Left cardiac atrium (tissue), 4 donors: ENCODE measurements around the gene CEP57L1. TPM values are rescaled to one million over a fixed set of nuclear protein-coding genes. Genes with fewer than 3 reads are reported as not detected.
"Not testable (repeated sequence)": the region's sequence is repeated elsewhere in the genome, so short reads cannot be mapped to it uniquely, and the experiment has no call there.

ENCODE experiments used
- ATAC-seq, 2 donors: fragments of 200-7000 bp; cut with Tn5 transposase; one replicate each; pipeline ENCODE4 v1.9.1; 2020; ENCODE audit warnings: mild to moderate bottlenecking in 2 of 2, moderate library complexity in 2 of 2
- DNase-seq: peaks from one replicate; pipeline ENCODE4 v3.0.0-alpha.2; 2020
- intact Hi-C, 2 donors: fragments of 100-400 bp; cut with DNase I; formaldehyde crosslinking; loops; one replicate each; pipeline versions ENCODE4 v1.14.1 to v1.15.1; 2022 to 2023
- total RNA-seq, 2 donors: library from RNA; stranded (reverse); fragmentation: NEBNext Ultra II Directional; extraction: Animal tissue kit (Norgen Biotek cat#: 25700); gene quantifications; one replicate each; pipeline ENCODE4 v1.2.1, GENCODE V29; 2021
- donor health status: DM: no; HTN: yes; CAD: no.
- donor health status: DM: no; HTN: yes; CAD: no; lungs with severe emphysema.
- donor health status: DM: yes; HTN: yes; CAD: no.
- donor health status: Dilated cardiomyopathy.

Gene CEP57L1
- total RNA-seq, 2 donors from 2014 or later: 7.6 to 10.2 TPM

DNA sequence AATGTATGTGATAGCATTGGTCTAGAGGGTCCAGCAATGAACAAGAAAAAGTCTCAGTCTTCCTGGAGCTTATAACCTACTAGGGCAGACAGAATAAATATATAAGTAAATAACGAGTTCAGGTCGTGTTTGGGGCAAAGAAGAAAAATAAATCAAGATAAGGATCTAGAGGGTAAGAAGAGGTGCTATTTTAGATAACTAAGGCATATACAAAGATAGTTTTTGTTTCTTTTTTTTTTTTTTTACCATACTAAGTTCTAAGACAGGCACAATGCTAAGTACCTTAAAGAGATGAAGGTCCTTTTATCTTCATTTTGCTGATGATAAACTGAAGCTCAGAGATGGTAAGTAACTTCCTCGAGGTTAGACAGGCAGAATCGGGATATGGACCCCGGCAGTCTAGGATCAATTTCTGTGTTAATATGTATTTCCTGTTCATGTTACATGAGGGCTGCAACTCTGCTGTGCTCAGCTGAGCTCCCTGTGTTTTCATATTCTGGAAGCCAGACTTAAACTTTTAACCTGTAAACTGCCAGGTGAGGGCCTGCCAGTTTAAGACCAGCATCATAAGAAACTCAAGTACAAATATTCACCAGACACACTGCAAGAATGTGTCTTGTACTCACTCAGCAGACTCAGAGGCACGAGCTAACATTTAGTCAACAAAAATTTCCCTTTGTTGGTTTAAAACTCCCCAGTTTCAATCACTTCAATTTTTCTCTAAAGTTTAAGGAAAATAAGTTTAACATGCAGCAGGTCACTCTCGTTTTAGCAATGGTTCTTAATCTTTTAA, 24.0 kb upstream of the CEP57L1 start:
- ATAC-seq (no peak), DNase-seq (no peak)
- intact Hi-C loops: loop anchor here in 1 of 2 donors (5.0 to 10.0 kb wide), 3 partner anchors 67 to 234 kb away; no protein-coding TSS in a partner anchor

DNA sequence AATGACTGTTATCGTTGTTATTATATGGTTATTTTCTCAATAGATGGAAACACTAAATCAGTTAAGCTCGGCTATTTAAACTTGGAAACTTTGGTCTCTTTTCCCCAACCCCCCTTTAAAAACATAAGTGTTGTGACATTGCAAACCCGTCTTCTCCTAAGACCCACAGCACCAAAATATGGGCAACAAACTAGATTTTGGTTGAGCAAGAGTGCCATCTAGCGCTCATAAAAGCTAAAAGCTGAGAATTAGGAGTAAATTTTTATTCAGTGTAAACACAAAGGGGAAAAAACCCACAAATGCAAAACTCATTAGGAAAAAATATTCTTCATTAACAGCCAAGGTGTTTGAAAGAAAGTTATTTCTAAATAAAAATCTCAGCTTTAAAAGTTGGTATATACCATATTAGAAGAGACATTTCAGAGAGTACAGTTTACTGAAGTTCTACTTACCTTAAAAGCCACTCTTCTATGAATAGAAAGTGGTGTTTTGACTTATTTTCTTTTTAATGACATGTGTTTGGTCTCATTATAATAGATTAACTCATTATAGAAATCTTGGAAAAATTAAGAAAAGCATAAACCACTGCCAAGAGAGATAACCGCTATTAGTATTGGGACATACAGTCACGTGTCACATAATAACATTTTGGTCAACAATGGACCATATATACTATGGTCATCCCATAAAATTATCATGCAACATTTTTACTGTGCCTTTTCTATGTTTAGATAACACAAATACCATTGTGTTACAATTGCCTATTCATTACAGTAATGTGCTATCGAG, 21.8 kb upstream of the CEP57L1 start:
- ATAC-seq (peak; percentile 62 to 71), DNase-seq (no peak)
- intact Hi-C loops: loop anchor here in 1 of 2 donors (2.0 to 10.0 kb wide), 4 partner anchors 69 to 531 kb away; no protein-coding TSS in a partner anchor

DNA sequence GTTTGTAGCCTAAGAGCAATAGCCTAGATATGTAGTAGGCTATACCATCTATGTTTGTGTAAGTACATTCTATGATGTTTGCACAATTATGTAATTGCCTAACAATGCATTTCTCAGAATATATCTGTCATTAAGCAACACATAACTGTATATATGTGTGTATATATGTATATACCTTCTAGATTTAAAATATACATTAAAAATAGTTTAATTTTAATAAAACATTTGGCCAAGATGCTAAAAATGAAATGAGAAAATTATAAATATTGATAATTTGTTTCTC, 21.2 kb upstream of the CEP57L1 start:
- ATAC-seq (no peak), DNase-seq (no peak)
- intact Hi-C loops: loop anchor here in 1 of 2 donors (5.0 to 10.0 kb wide), 3 partner anchors 69 to 237 kb away; no protein-coding TSS in a partner anchor

DNA sequence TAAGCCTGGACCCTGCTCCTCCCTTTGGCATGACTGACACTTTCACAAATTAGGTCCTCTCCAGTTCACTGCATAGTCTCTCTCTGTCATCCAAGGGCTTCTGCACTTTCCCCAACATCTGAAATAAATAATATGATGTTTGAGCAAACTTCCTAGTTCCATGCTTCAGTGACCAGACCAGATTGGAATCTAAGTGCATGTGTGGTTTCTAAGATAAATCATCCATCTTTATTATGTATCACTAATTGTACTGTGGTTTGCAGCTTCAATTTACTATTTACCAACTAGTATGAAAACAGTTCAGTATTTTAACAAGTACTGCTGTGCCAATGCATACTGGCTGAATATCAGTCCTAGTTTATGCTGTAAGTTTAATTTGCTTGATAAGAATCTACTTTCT, 19.4 kb upstream of the CEP57L1 start:
- ATAC-seq (no peak), DNase-seq (no peak)
- intact Hi-C loops: loop anchor here in 1 of 2 donors (10.0 kb wide), 2 partner anchors 71 to 181 kb away; no protein-coding TSS in a partner anchor

DNA sequence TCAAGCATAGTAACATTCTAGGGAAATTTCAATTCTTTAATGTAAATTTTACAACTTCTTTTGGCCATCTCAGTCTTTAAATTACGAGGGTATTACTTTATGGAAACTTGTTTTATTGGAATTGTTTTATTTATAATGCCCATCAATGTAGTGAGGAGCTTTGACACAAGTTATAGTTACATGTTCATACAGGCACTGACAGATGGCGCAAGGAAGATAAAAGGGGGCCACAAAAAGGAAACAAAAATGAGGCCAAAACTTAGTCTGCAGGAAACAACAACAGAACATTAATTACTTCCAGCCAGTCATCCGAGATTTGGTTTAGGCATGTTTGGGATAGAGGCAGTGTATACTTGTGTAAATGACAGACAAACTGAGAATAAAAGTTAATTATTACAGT, 18.9 kb upstream of the CEP57L1 start:
- intact Hi-C loops: loop anchor here in 1 of 2 donors (10.0 kb wide), 2 partner anchors 72 to 182 kb away; no protein-coding TSS in a partner anchor
- ATAC-seq: no peak
- no peak for DNase-seq

DNA sequence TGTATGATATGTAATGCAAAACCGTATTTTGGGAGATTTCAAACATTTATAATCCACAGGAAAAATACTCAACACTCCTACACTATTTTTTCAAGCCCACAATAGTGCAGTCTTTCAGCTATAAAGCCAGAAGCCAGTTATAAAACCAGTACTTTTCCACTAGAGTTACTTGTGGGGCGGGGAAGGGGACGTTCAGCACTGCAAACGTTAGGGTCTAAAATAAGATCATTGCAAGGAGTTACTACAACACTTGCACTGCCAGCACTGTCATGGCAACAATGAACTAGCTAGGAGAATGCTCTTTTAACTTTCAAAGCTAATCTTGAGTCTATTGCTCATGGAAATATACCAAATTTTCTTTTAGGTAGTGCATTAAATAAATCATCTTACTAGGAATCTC, 15.3 kb upstream of the CEP57L1 start:
- peak; percentile 91 to 92 for ATAC-seq
- DNase-seq: peak; percentile 55
- intact Hi-C loops: loop anchor here in 1 of 2 donors (5.0 to 10.0 kb wide), 3 partner anchors 75 to 523 kb away; no protein-coding TSS in a partner anchor

DNA sequence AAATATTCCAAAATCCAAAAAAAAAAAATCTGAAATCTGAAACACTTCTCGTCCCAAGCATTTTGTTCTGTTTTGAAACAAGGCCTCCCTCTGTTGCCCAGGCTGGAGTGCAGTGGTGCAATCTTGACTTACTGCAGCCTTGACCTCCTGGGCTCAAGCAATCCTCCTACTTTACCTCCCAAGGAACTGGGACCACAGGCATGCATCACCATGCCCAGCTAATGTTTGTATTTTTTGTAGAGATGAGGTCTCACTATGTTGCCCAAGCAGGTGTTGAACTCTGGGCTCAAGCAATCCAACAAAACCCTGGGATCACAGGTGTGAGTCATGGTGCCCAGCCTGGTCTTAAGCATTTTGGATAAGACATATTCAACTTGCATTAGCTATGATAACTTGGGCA, 14.3 kb upstream of the CEP57L1 start:
- DNase-seq (no peak), ATAC-seq (peak in 1 of 2 donors; percentile 13)
- intact Hi-C loops: loop anchor here in 1 of 2 donors (5.0 kb wide), 1 partner anchor 524 kb away; no protein-coding TSS in a partner anchor

GRCh38 chr6:109081516-109082187, 13.7 kb upstream of the CEP57L1 start:
- DNase-seq (no peak), ATAC-seq (no peak)
- intact Hi-C loops: loop anchor here in 1 of 2 donors (5.0 kb wide), 1 partner anchor 524 kb away; no protein-coding TSS in a partner anchor

- DNase-seq (no peak), ATAC-seq (peak in 1 of 2 donors; percentile 60)
- intact Hi-C loops: loop anchor here in 1 of 2 donors (5.0 kb wide), 1 partner anchor 525 kb away; no protein-coding TSS in a partner anchor
These were observed 13.1 kb upstream of the CEP57L1 start for GRCh38 chr6:109082188-109082577.

DNA sequence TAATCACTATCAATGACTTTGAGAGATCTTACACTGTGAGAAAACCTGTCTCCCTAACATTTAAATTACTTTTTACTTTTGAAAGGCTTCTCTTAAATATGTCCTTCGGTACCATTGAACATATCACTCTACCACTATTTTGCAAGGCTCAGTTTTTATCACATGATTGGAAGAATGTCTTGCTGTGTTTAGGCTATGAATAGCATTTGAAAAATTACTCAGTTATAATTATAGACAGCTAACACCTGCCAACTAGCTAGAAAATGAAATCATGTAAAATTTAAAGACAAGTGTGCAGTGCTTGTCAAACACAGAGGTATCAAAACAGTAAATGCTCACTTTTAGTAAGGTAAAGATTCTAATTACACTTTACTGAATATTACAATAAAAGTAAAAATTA, 11.7 kb upstream of the CEP57L1 start:
- DNase-seq (no peak), ATAC-seq (peak; percentile 9 to 27)
- intact Hi-C loops: loop anchor here in 1 of 2 donors (5.0 kb wide), 1 partner anchor 526 kb away; no protein-coding TSS in a partner anchor

DNA sequence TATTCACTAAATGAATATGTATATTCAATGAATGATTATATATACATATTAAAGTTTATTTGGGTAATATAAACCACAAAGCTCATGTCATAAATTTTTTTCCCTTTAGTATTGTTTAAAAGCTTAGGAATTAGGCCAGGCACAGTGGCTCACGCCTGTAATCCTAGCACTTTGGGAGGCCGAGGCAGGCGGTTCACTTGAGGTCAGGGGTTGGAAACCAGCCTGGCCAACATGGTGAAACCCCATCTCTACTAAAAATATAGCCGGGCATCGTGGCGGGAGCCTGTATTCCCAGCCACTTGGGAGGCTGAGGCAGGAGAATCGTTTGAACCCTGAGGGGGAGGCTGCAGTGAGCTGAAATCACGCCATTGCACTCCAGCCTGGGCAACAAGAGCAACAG, 11.2 kb upstream of the CEP57L1 start:
- not testable (repeated sequence) for ATAC-seq, DNase-seq
- intact Hi-C loops: loop anchor here in 1 of 2 donors (5.0 kb wide), 1 partner anchor 527 kb away; no protein-coding TSS in a partner anchor

DNA sequence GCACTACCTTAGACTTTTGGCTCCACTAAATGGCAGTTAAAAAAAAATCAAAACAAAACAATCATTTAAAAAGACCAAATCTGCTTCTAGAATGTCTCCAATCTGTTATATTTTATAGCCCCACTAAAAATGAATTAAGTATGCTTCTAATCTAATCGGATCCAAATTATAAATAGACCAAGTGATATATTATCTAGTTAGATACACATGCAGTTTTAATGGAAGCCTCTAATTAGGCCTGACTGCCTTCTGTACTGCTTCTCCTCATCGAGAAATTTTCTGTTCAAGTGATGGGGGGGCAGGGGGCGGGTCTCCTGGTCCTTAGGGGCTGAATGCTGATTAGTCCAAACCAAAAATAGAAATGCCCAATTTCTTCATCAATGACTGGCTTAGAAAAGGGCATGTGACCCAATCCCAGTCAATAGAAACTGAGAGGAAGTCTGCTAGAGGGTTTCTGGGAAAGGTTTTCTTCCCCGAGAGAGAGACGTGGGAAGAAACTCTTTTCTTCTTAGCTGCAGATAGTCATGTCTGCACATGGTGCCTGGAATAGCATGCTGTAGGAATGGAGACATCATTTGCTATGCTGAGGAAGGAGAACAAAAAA, 7.5 kb upstream of the CEP57L1 start:
- intact Hi-C loops: no loop called here

DNA sequence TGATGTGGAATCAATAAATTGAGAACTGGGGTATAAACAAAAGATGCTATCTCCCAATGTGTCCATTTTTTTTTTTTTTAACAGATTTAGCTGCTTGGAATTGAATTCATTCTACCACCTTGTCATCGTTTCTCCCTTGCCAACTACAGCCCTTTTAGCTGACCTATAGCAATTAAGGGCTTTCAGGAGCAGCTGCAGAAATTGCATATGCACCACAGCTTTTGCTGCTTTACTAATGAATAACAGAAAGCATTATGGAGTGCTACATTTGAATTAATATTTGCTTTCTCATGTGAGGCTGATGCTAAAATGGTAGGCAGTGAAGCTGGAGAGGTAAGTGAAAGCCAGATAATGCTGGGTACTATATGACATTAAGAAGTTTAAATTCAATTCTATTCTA, 6.3 kb upstream of the CEP57L1 start:
- intact Hi-C loops: no loop called here
- no peak for ATAC-seq
- no peak for DNase-seq

More for the DNA sequence above, 7.5 kb upstream of the CEP57L1 start:
- ATAC-seq (peak; percentile 11 to 56), DNase-seq (no peak)

GRCh38 chr6:109091314-109092024, 3.8 kb upstream of the CEP57L1 start:
- ATAC-seq: no peak
- intact Hi-C loops: loop anchor here in 1 of 2 donors (5.0 kb wide), 1 partner anchor 291 kb away; the partner anchor contains the start of gene CD164
- DNase-seq: no peak

- no peak for ATAC-seq
- no peak for DNase-seq
- intact Hi-C loops: loop anchor here in 1 of 2 donors (5.0 kb wide), 1 partner anchor 290 kb away; the partner anchor contains the start of gene CD164
These were observed 3.2 kb upstream of the CEP57L1 start for GRCh38 chr6:109092074-109092473.

DNA sequence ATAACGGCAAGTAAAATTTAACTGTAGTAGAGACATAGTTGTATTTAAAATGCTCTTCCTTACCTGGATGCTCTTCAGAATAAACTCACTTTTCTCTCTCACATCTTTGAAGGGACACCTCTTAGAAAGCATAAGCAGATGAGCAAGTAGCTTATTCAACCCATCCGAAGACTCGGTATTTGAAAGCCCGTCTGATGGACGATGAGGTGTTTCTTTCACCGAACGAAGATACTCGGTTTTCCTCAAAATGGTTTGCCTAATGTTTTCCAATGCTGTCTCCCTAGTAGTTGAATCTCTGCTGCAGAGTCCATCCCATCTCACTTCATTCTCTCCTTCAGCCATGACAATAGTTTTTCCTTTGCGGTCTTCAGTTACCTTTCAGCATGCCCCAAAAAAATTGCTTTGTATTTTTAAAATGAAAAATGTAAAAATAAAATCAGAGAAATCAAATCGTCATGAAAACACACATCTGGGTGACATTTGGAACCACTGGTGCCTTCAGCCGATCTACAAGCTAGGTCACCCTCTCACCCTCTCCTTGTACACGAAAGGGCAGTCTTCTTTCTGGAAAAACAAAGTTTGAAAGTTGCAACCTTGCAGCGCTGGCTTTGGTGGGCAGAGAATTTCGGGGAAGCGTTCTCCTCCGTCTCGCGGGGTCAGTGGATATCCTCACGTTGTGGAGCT, 1.4 kb upstream of the CEP57L1 start:
- intact Hi-C loops: loop anchor here in 1 of 2 donors (5.0 kb wide), 1 partner anchor 288 kb away; the partner anchor contains the start of gene CD164

DNA sequence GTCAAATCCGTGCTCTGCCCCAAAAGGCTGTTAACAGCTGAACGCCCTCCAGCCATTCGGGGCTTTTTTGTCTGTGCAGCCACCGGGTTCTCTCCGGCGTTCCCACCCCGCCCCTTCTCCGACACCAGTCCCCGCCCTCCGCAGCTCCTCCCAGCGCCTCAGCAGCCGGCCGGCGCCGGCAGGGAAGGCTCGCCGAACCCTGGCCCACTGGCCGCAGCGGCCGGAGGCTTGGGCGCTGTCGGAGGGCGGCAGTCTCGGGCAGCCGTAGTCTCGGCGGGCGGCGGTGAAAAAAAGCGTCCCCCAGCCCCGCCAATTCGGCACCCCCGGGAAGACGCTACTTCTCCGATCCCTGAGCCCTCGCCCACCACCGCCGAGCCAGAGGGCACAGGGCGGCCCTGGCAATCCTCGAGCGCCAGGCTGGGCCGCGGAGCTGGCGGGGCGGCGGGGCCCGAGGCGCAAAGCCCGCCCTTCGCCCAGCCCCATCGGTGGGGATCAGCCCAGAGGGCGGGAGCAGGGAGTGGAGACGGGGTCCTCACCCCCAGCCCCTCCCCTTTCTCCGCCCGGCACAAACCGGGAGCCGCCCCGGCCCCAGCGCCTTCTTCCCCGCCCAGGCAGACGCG, 781 bp upstream of the CEP57L1 start, which contains the start of gene SESN1:
SESN1 (minus strand) TSS at position 431 of the 620 bp plus-strand sequence. CDS start 773 bp downstream, outside the sequence.
- peak; percentile 94 for DNase-seq

More for the DNA sequence above, 1.4 kb upstream of the CEP57L1 start:
- no peak for ATAC-seq
- DNase-seq: no peak

More for the DNA sequence above, 781 bp upstream of the CEP57L1 start, which contains the start of gene SESN1:
- peak; percentile 92 to 96 for ATAC-seq
- intact Hi-C loops: loop anchor here in 1 of 2 donors (5.0 kb wide), 1 partner anchor 288 kb away; the partner anchor contains the start of gene CD164
